ENCODE data around the gene ANKRD62.

GRCh38 chr18:12102136-12102842 is 8.6 kb downstream of the ANKRD62 start:
- no peak for TF ChIP-seq EZH2 (IDR thresholded peaks at IDR 0.05; ENCODE audit: borderline replicate concordance, low read depth, low read length, severe bottlenecking)
- TF ChIP-seq CTCF (IDR thresholded peaks at IDR 0.05; ENCODE audit: borderline replicate concordance, extremely low read depth, low read length, poor library complexity, severe bottlenecking) = no peak

All from DND-41 (cell line).